C4-2B (cell line): ENCODE measurements around the gene EFCAB13.

ENCODE experiments used
- ZFX ChIP-seq: fragments of 450-650 bp; IDR thresholded peaks from 2 replicates; pipeline ENCODE4 v1.6.1; 2017
- TF ChIP-seq, protein P1 (sequence below): fragments of 450-650 bp; conservative IDR thresholded peaks from 2 replicates; pipeline ENCODE4 v1.5.1; 2017; ENCODE audit warnings: mild to moderate bottlenecking

GRCh38 chr17:47414612-47415011 lies 90.9 kb downstream of the EFCAB13 start:
- TF ChIP-seq, protein P1, sequence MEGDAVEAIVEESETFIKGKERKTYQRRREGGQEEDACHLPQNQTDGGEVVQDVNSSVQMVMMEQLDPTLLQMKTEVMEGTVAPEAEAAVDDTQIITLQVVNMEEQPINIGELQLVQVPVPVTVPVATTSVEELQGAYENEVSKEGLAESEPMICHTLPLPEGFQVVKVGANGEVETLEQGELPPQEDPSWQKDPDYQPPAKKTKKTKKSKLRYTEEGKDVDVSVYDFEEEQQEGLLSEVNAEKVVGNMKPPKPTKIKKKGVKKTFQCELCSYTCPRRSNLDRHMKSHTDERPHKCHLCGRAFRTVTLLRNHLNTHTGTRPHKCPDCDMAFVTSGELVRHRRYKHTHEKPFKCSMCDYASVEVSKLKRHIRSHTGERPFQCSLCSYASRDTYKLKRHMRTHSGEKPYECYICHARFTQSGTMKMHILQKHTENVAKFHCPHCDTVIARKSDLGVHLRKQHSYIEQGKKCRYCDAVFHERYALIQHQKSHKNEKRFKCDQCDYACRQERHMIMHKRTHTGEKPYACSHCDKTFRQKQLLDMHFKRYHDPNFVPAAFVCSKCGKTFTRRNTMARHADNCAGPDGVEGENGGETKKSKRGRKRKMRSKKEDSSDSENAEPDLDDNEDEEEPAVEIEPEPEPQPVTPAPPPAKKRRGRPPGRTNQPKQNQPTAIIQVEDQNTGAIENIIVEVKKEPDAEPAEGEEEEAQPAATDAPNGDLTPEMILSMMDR = no peak
- no peak for TF ChIP-seq ZFX
